ENCODE data around the gene ZNF775.

GRCh38 chr7:150413640-150414081 lies 34.5 kb downstream of the ZNF775 start:
- TF ChIP-seq CTCF (conservative IDR thresholded peaks at IDR 0.05; ENCODE audit: low read depth, low read length) (no peak), EZH2 (IDR thresholded peaks at IDR 0.05; ENCODE audit: low read length, unreplicated experiment) (no peak), EZH2phosphoT487 (IDR thresholded peaks at IDR 0.05; ENCODE audit: borderline replicate concordance, low read length) (no peak)
